Midbrain (tissue), 1 donor: ENCODE results near the gene MRPS11.
"Not testable (repeated sequence)": the region's sequence is repeated elsewhere in the genome, so short reads cannot be mapped to it uniquely, and the experiment has no call there.

Source experiments
- DNase-seq: peaks from one replicate; lab custom pipeline; 2025; lab: John Stamatoyannopoulos, UW

The MRPS11 gene

GRCh38 chr15:88454867-88455810 is 12.4 kb upstream of the MRPS11 start:
- DNase-seq: peak; percentile 51

DNA sequence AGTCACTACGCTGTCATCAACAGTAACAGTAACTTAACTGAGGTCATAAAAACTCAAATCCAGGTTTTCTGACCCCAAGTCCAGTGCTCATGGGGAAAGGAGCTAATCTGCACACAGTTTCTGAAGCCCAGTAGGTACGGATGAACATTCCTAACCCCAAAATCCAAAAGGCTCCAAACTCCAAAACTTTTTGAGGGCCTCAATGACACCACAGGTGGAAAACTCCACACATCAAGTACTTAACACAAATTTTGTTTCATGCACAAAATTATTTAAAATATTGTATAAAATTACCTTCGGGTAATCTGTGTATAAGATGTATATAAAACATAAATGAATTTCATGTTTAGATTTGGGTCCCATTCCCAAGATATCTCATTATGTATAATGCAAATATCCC is 10.8 kb upstream of the MRPS11 start:
- DNase-seq: no peak

- DNase-seq: no peak
Measured at GRCh38 chr15:88463870-88464532, 3.5 kb upstream of the MRPS11 start.

DNA sequence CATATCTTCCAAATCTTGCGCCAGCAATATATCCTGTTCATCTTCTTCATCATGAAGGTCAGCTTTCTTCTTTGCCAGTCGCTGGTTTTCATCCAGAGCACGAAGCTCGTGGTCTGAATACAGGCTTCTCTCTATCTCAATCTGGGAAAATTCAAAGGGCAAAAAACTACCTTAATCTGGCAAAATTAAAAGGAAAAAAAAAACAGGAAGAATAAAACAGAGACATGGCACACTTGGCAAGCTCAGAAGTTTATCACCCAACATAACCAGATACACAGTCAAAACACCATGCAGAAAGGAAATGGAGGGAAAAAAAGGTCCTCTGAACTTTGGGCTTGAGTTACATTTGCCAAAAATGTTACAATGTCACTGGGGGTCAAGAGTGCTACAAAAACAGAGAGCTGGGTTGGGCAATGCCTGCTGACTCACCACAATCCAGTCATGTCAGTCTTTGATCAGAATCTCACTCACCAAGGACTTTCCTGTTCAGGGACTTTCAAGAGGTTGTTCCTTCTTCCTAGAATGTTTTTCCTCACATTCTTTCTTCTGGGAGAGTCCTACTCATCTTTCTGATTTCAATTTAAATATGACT is 1.8 kb upstream of the MRPS11 start:
- no peak for DNase-seq

DNA sequence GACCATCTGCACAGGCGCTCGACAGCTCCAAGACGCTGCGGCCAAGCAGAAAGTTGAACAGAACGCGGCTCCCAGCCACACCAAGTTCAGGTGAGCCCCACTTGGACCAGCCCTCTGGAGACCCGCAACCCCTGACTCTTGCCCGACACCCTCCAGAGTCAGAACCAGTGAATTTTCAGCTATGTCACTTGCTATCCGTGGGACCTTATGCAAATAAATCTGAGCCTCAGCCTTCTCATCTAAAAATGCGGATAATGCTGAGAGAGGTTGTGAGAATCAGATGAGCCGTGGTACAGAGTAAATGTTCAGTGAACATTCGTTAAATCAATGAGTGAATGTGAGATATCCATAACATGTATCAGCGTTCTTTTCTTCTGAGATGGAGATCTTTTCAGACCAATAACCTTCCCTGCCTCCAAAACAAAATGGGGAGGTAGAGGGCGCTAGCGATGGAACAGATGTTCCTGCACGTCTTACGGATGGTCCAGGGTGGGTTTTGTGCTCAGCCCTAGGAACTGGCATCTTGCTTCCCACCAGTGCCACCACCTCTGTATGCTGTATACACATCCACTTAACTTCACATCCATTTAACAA is 524 bp downstream of the MRPS11 start:
- no peak for DNase-seq

DNA sequence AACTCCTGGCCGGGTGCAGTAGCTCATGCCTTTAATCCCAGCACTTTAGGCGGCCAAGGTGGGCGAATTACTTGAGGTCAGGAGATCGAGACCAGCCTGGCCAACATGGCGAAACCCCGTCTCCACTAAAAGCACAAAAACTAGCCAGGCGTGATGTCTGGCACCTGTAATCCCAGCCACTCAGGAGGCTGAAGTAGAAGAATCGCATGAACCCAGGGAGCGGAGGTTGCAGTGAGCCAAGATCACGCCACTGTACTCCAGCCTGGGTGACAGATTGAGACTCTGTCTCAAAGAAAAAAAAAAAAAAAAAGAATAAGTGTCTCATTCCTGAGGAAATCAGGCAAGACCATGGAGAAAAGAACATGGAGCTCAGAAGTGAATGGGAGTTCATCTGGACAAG is 1.2 kb downstream of the MRPS11 start:
- DNase-seq: not testable (repeated sequence)

DNA sequence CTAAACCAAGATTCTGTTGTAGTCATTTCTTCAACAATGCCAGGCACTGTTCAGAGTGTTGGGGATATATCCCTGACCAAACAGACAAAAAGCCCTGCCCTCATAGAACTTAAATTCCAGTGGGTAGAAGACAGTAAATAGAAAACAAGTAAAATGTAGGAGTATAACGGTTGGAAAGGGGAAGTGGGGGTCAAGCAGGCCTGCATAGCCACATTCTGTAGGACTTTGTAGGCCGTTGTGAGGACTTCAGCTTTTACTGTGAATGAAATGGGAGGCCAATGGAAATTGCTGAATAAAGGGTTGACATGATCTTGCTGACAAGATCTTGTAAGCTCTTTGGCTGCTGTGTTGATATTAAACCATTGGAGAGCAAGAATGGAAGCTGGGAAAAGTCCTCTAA is 1.8 kb downstream of the MRPS11 start:
- DNase-seq: no peak

- no peak for DNase-seq
Measured at GRCh38 chr15:88470625-88471372, 3.3 kb downstream of the MRPS11 start.

GRCh38 chr15:88472225-88472624 is 4.7 kb downstream of the MRPS11 start:
- DNase-seq: no peak

DNA sequence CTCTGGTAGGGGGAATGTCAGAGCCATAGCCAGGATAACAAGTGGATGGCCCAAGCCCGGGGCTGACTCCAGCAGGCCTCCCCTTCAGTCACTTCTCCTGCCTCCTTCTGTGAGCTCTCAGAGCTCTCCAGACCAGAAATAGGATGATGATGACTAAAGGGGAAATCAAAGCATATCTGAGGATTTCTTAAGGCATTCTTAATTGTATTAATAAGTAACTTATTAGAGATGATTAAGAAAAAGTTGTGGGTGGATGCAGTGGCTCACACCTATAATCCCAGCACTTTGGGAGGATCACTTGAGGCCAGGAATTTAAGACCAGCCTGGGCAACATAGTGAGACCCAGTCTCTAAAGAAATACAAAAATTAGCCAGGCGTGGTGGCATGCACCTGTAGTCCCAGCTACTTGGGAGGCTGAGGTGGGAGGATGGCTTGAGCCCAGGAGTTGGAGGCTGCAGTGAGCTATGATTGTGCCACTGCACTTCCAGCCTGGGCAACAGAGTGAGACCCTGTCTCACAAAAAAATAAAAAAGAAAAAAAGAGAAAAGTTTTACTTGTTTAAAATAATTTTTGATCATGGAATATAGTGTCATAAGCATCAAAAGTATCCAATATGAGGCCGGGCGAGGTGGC is 6.3 kb downstream of the MRPS11 start:
- DNase-seq: not testable (repeated sequence)

GRCh38 chr15:88476635-88477060 is 9.1 kb downstream of the MRPS11 start:
- DNase-seq: peak; percentile 50

DNA sequence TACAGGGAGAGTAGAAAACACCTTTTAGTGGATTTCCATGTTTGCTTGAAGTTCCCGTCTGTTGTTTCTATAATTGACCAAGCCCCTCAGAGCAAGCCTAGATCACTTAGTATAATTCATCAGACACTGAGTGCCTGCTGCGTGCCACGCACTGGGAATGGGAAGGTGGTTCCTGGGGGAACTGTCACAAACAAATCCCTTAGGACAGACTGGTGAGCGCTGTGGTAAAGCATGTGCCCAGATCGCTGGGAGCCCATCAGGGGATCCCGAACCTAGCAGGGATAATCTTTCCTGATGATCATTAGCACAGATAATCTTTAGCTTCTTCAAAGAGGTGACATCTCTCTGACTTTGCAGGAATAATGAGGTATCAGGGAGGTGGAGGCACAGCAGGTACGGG is 9.6 kb downstream of the MRPS11 start:
- DNase-seq: no peak

DNA sequence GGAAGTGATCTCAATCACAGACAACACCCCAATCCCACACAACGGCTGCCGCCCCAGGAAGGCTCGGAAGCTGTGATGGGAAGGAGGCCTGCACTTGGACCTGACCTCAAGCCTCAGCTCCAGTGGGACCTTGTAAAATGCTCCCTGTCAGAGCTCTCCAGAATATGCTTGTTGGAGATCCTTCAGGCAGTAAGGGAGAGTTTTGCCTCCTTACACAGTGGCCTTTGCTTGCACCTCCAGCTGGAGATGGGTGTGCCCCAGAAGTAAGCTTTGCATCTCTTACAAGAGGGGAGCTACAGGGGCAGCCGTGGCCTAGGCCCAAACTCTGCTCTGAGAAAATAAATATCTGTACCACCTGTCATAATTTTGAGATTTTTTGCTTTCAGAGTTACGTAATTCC is 10.4 kb downstream of the MRPS11 start:
- no peak for DNase-seq

DNA sequence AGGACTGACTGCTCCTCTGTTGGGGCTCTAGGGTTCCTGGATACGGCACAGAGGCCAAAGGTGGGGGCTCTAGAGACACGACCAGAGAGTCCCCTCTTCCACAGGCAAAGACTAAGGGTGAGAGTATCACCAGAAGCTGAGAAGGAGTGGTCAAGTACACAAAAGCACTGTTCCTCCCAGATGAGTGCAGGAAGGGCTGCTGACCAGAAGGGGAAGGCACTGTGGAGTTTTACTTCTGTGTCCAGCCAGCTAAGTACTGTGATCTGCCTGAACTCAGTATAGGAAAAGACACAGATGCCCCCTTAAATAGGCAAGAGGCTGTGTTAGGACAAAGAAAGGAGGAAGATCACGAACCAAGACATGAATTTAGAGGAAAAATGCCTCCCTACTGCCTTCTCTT is 11.7 kb downstream of the MRPS11 start:
- DNase-seq: no peak

- peak; percentile 29 for DNase-seq
Measured at GRCh38 chr15:88480981-88481380, 13.5 kb downstream of the MRPS11 start.

DNA sequence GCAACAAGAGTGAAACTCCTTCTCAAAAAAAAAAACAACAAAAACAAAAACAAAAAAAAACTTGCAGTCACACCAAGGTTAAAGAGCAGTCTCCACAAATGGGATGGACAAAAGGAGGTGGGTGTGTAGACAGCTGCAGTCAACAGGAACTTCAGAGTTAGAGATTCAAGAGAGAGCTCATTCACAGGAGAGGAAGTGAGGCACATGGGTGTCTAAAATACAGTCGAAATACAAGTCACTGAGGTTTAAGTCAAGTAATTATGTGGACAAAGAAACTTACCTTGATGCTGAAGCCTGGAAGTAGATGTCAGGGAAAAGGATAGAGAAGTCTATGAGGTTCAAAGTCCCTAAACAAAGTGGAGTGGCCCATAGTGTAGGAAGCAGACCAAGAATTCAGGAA is 14.8 kb downstream of the MRPS11 start:
- DNase-seq: no peak

DNA sequence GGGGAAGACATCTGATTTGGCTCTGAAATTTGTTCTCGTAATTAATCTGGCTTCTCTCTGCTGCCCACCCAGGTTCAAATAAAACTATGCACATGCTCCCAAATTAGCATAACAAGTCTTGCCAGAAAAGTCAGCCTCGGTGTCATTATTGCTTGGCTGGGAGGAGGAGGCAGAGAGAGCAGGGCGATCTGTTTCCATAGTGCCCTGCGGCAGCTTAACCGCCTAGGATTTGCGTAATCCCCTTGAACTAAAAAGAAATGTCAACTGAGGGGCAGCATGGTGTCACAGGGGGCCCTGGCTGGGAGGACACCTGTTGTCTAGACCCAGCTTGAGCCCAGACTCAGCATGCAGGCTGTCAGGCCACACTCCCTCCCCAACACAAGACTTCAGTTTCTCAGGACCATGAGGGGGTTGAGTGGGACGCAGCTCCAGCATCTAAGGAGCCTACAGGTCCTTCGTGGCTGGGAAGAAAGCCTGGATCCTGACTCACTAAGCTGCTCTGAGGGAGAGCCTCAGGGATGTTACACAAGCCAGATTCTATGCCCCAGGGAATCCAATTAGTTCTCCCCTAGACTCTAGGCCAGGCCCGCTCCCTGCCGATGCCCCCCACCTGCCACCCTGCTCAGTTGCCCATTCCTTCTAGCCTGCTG is 17.3 kb downstream of the MRPS11 start:
- DNase-seq: peak; percentile 20

GRCh38 chr15:88487178-88487795 is 19.8 kb downstream of the MRPS11 start:
- no peak for DNase-seq

DNA sequence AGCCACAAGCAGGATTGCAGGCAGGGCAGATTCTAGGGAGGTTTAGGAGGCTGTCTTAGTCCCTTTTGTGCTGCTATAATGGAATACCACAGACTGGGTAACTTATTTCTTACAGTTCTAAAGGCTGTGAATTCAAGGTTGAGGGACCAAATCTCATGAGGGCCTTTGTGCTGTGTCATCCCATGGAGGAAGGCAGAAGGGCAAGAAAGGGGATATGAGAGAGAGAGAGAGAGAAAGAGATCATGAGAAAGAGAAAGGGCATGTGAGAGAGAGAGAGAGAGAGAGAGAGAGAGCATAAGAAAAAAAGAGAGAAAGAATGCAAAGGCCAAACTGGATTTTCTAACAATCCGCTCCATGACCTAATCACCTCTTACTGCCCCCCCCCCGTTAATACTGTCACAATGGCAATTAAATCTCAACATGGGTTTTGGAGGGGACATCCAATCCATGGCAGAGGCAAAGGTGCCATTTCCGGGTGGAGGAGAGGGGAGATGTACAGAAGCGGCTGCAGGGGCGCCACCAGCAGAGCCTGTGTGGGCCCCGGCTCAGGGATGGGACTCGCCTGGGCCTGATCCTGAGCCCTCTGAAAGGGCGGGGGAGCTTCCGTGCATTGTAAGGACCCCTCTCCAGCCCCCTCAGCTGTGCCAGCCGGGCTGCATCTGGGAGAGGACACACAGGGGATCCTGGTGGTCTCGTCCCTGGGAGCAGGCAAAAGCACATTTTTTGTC is 20.5 kb downstream of the MRPS11 start:
- DNase-seq: no peak

GRCh38 chr15:88489321-88489720 is 21.8 kb downstream of the MRPS11 start:
- no peak for DNase-seq
